ENCODE results near the gene RLBP1. TPM values are rescaled to one million over a fixed set of nuclear protein-coding genes. Genes with fewer than 3 reads are reported as not detected.

The RLBP1 gene
- total RNA-seq, 2 experiments from 2014 or later: not detected

- Mint-ChIP-seq H3K36me3 (peaks cover 22% of the 10 kb centered on the region), H3K27me3 (no peaks in the 10 kb centered on the region), H3K4me3 (no peak overlapping the region), H3K9me3 (no peaks in the 10 kb centered on the region), H3K27ac (no peak overlapping the region), H3K4me1 (peaks cover 20% of the 10 kb centered on the region)
- ATAC-seq (ENCODE audit: low read depth) (no peak), DNase-seq (no peak)
- POLR2A ChIA-PET: interaction anchor here (1.1 kb wide), 1 partner anchor 45 kb away, joined by 3 read pairs; no protein-coding TSS in a partner anchor
Observed at GRCh38 chr15:89199746-89200145, 21.6 kb downstream of the RLBP1 start.

- Mint-ChIP-seq H3K27ac (no peak overlapping the region), H3K4me1 (peaks cover 12% of the 10 kb centered on the region), H3K27me3 (no peaks in the 10 kb centered on the region), H3K36me3 (peaks cover 22% of the 10 kb centered on the region), H3K4me3 (no peak overlapping the region), H3K9me3 (no peaks in the 10 kb centered on the region)
- POLR2A ChIA-PET: no interaction called here
- DNase-seq (no peak), ATAC-seq (ENCODE audit: low read depth) (no peak)
Observed at GRCh38 chr15:89198934-89199333, 22.4 kb downstream of the RLBP1 start.

GRCh38 chr15:89198196-89198595 is 23.2 kb downstream of the RLBP1 start:
- H3K4me3 Mint-ChIP-seq: no peak overlapping the region
- no peak for DNase-seq
- H3K36me3 Mint-ChIP-seq: peaks cover 21% of the 10 kb centered on the region
- H3K4me1 Mint-ChIP-seq: peaks cover 6% of the 10 kb centered on the region
- no peaks in the 10 kb centered on the region for H3K9me3 Mint-ChIP-seq
- ATAC-seq (ENCODE audit: low read depth): no peak
- no peaks in the 10 kb centered on the region for H3K27me3 Mint-ChIP-seq
- POLR2A ChIA-PET: no interaction called here
- H3K27ac Mint-ChIP-seq: no peak overlapping the region

- Mint-ChIP-seq H3K27ac (no peak overlapping the region), H3K4me1 (peaks cover 6% of the 10 kb centered on the region), H3K9me3 (no peaks in the 10 kb centered on the region), H3K36me3 (peaks cover 24% of the 10 kb centered on the region), H3K4me3 (no peak overlapping the region), H3K27me3 (no peaks in the 10 kb centered on the region)
- DNase-seq (no peak), ATAC-seq (ENCODE audit: low read depth) (peak; percentile 58)
- POLR2A ChIA-PET: no interaction called here
Observed at GRCh38 chr15:89197503-89197971, 23.8 kb downstream of the RLBP1 start.

GRCh38 chr15:89196994-89197393 is 24.4 kb downstream of the RLBP1 start:
- Mint-ChIP-seq H3K36me3 (peaks cover 23% of the 10 kb centered on the region), H3K27ac (no peak overlapping the region), H3K9me3 (no peaks in the 10 kb centered on the region), H3K4me1 (peaks cover 5% of the 10 kb centered on the region), H3K27me3 (no peaks in the 10 kb centered on the region), H3K4me3 (no peak overlapping the region)
- ATAC-seq (ENCODE audit: low read depth): no peak
- no peak for DNase-seq
- POLR2A ChIA-PET: no interaction called here

GRCh38 chr15:89196241-89196640 is 25.1 kb downstream of the RLBP1 start:
- Mint-ChIP-seq H3K27me3 (no peaks in the 10 kb centered on the region), H3K4me1 (peaks cover 3% of the 10 kb centered on the region), H3K36me3 (peaks cover 24% of the 10 kb centered on the region), H3K4me3 (no peak overlapping the region), H3K27ac (no peak overlapping the region), H3K9me3 (no peaks in the 10 kb centered on the region)
- DNase-seq: no peak
- no peak for ATAC-seq (ENCODE audit: low read depth)
- POLR2A ChIA-PET: no interaction called here

- ATAC-seq (ENCODE audit: low read depth) (no peak), DNase-seq (no peak)
- Mint-ChIP-seq H3K36me3 (peaks cover 26% of the 10 kb centered on the region), H3K9me3 (no peaks in the 10 kb centered on the region), H3K4me1 (peaks cover 3% of the 10 kb centered on the region), H3K27ac (no peak overlapping the region), H3K4me3 (no peak overlapping the region), H3K27me3 (no peaks in the 10 kb centered on the region)
- POLR2A ChIA-PET: no interaction called here
Observed at GRCh38 chr15:89195836-89196235, 25.5 kb downstream of the RLBP1 start.

GRCh38 chr15:89194608-89195007 is 26.8 kb downstream of the RLBP1 start:
- peaks cover 25% of the 10 kb centered on the region for H3K36me3 Mint-ChIP-seq
- DNase-seq (no peak), ATAC-seq (ENCODE audit: low read depth) (no peak)
- H3K9me3 Mint-ChIP-seq: no peaks in the 10 kb centered on the region
- POLR2A ChIA-PET: no interaction called here
- peaks cover 3% of the 10 kb centered on the region for H3K4me1 Mint-ChIP-seq
- H3K27ac Mint-ChIP-seq: no peak overlapping the region
- no peaks in the 10 kb centered on the region for H3K27me3 Mint-ChIP-seq
- no peak overlapping the region for H3K4me3 Mint-ChIP-seq

- POLR2A ChIA-PET: interaction anchor here (0.9 kb wide), 1 partner anchor 10 kb away, joined by 3 read pairs; no protein-coding TSS in a partner anchor
- Mint-ChIP-seq H3K27me3 (no peaks in the 10 kb centered on the region), H3K36me3 (peaks cover 26% of the 10 kb centered on the region), H3K27ac (no peak overlapping the region), H3K4me3 (no peak overlapping the region), H3K9me3 (no peaks in the 10 kb centered on the region), H3K4me1 (peaks cover 3% of the 10 kb centered on the region)
- no peak for DNase-seq
- no peak for ATAC-seq (ENCODE audit: low read depth)
Observed at GRCh38 chr15:89192766-89193165, 28.6 kb downstream of the RLBP1 start.

- Mint-ChIP-seq H3K27ac (no peak overlapping the region), H3K4me1 (peaks cover 1% of the 10 kb centered on the region), H3K36me3 (peaks cover 23% of the 10 kb centered on the region), H3K27me3 (no peaks in the 10 kb centered on the region), H3K9me3 (no peaks in the 10 kb centered on the region), H3K4me3 (no peak overlapping the region)
- ATAC-seq (ENCODE audit: low read depth) (no peak), DNase-seq (no peak)
- POLR2A ChIA-PET: no interaction called here
Observed at GRCh38 chr15:89192136-89192535, 29.2 kb downstream of the RLBP1 start.

GRCh38 chr15:89187986-89188514 is 33.3 kb downstream of the RLBP1 start:
- ATAC-seq (ENCODE audit: low read depth) (no peak), DNase-seq (no peak)
- Mint-ChIP-seq H3K36me3 (peaks cover 16% of the 10 kb centered on the region), H3K4me1 (no peaks in the 10 kb centered on the region), H3K4me3 (no peak overlapping the region), H3K27ac (no peak overlapping the region), H3K27me3 (no peaks in the 10 kb centered on the region), H3K9me3 (no peaks in the 10 kb centered on the region)
- POLR2A ChIA-PET: no interaction called here

- Mint-ChIP-seq H3K36me3 (peaks cover 15% of the 10 kb centered on the region), H3K9me3 (no peaks in the 10 kb centered on the region), H3K27ac (no peak overlapping the region), H3K4me1 (no peaks in the 10 kb centered on the region), H3K4me3 (no peak overlapping the region), H3K27me3 (no peaks in the 10 kb centered on the region)
- POLR2A ChIA-PET: no interaction called here
- DNase-seq (no peak), ATAC-seq (ENCODE audit: low read depth) (no peak)
Observed at GRCh38 chr15:89187301-89187985, 33.9 kb downstream of the RLBP1 start.

- Mint-ChIP-seq H3K27me3 (no peaks in the 10 kb centered on the region), H3K4me1 (no peaks in the 10 kb centered on the region), H3K36me3 (peaks cover 12% of the 10 kb centered on the region), H3K9me3 (no peaks in the 10 kb centered on the region), H3K27ac (no peak overlapping the region), H3K4me3 (no peak overlapping the region)
- DNase-seq (no peak), ATAC-seq (ENCODE audit: low read depth) (no peak)
- POLR2A ChIA-PET: no interaction called here
Observed at GRCh38 chr15:89186803-89187202, 34.6 kb downstream of the RLBP1 start.

GRCh38 chr15:89184886-89185526 is 36.4 kb downstream of the RLBP1 start:
- H3K9me3 Mint-ChIP-seq: no peaks in the 10 kb centered on the region
- ATAC-seq (ENCODE audit: low read depth) (no peak), DNase-seq (no peak)
- no peak overlapping the region for H3K27ac Mint-ChIP-seq
- H3K36me3 Mint-ChIP-seq: peaks cover 7% of the 10 kb centered on the region
- POLR2A ChIA-PET: no interaction called here
- no peaks in the 10 kb centered on the region for H3K4me1 Mint-ChIP-seq
- no peak overlapping the region for H3K4me3 Mint-ChIP-seq
- no peaks in the 10 kb centered on the region for H3K27me3 Mint-ChIP-seq

Data from activated naive CD8-positive, alpha-beta T cell treated with anti-CD3 and anti-CD28 coated beads, Interleukin-2, amount 10 ng/mL, durations not matched to agents 7 days and 5 days (primary cell).